Peyer's patch (tissue), 4 donors: ENCODE results near the gene ZNF573. TPM values are rescaled to one million over a fixed set of nuclear protein-coding genes. Genes with fewer than 3 reads are reported as not detected.

Experiments used
- DNase-seq, 3 donors: peaks; one replicate each; pipeline ENCODE4 v3.0.0-alpha.2; 2017 to 2019
- H3K27ac ChIP-seq, 4 donors: fragments of 200-600 bp; sonication (generic); one replicate each; pipeline ENCODE4 v1.5.1; 2016 to 2019
- H3K27me3 ChIP-seq, 2 donors: fragments of 200-600 bp; sonication (generic); one replicate each; pipeline ENCODE4 v1.5.1; 2019
- H3K36me3 ChIP-seq, 3 donors: fragments of 200-600 bp; sonication (generic); one replicate each; pipeline ENCODE4 v1.5.1; 2016 to 2019
- H3K4me1 ChIP-seq, 4 donors: fragments of 200-600 bp; sonication (generic); one replicate each; pipeline ENCODE4 v1.5.1; 2016 to 2019
- H3K4me3 ChIP-seq, 4 donors: fragments of 200-600 bp; sonication (generic); 1 replicate in 3 of 4; 2 replicates in 1 of 4; pipeline ENCODE4 v1.5.1; 2016 to 2019; ENCODE audit warnings: mild to moderate bottlenecking in 1 of 4
- H3K9me3 ChIP-seq, 4 donors: fragments of 200-600 bp; sonication (generic); one replicate each; pipeline ENCODE4 v1.5.1; 2016 to 2019; ENCODE audit warnings: mild to moderate bottlenecking in 1 of 4
- CTCF ChIP-seq, 6 experiments: fragments of 450-650 bp in 4 of 6; fragments of 200-600 bp in 2 of 6; sonication (generic) in 1 of 6; IDR thresholded peaks; one replicate each; pipeline ENCODE4 v1.5.1; 2017 to 2019; ENCODE audit warnings: antibody characterized with exemption in 6 of 6, mild to moderate bottlenecking in 3 of 6, moderate library complexity in 1 of 6
- POLR2A ChIP-seq, 2 donors: fragments of 450-650 bp; IDR thresholded peaks; one replicate each; pipeline ENCODE4 v1.5.1; 2017; ENCODE audit warnings: antibody characterized with exemption in 2 of 2, mild to moderate bottlenecking in 2 of 2, moderate library complexity in 2 of 2
- small RNA-seq, 2 donors: library from RNA; depleted of rRNA; stranded (forward); fragments of <200 nt; gene quantifications; one replicate each; pipeline ENCODE3, GENCODE V24; 2016
- total RNA-seq, 4 donors: library from RNA; depleted of rRNA; stranded (reverse); fragments of >200 nt; gene quantifications; one replicate each; pipeline ENCODE4 v1.1.0, GENCODE V29; 2016

The ZNF573 gene
- total RNA-seq, 4 donors from 2014 or later: 4.6 to 29.7 (median 8.0) TPM

- H3K27me3 ChIP-seq: no peaks in the 10 kb centered on the region
- no peaks in the 10 kb centered on the region for H3K36me3 ChIP-seq
- no peak overlapping the region for H3K4me3 ChIP-seq
Observed at GRCh38 chr19:37692956-37693620, 86.3 kb downstream of the ZNF573 start.

GRCh38 chr19:37691881-37692504 is 87.4 kb downstream of the ZNF573 start:
- Histone ChIP-seq H3K9me3 (peaks cover 0 to 10% (median 4%) of the 10 kb centered on the region in 4 donors), H3K27ac (peak overlapping the region; percentile 48 to 78 (median 68)), H3K4me3 (peak overlapping the region; percentile 41 to 65 (median 53)), H3K36me3 (no peaks in the 10 kb centered on the region), H3K4me1 (no peaks in the 10 kb centered on the region), H3K27me3 (no peaks in the 10 kb centered on the region)
- peak; percentile 75 to 93 (median 85) for DNase-seq
- TF ChIP-seq POLR2A (IDR thresholded peaks at IDR 0.05) (no peak), CTCF (IDR thresholded peaks at IDR 0.05) (no peak)

More at GRCh38 chr19:37692956-37693620, 86.3 kb downstream of the ZNF573 start:
- Histone ChIP-seq H3K27ac (no peak overlapping the region), H3K4me1 (no peaks in the 10 kb centered on the region), H3K9me3 (peaks cover 0 to 16% (median 4%) of the 10 kb centered on the region in 4 donors)
- TF ChIP-seq CTCF (IDR thresholded peaks at IDR 0.05) (no peak), POLR2A (IDR thresholded peaks at IDR 0.05) (no peak)
- DNase-seq: no peak

Small RNA genes within 50 kb of the gene (small RNA-seq; reads per million reads assigned to genes)
- 0 reads per million in 2 donors for gene SELENOKP1

Other genes starting within 250 kb of the ZNF573 start
- 1 to 10 TPM; 1.9 to 4.6 (median 2.7) TPM for gene ZNF571, start 184.8 kb downstream of the ZNF573 start, total RNA-seq
- gene ZNF540, start 184.7 kb downstream of the ZNF573 start, total RNA-seq: 1 to 10 TPM; 1.7 to 3.6 (median 2.8) TPM
- 10 to 100 TPM in 1 of 4 donors, 1 to 10 TPM in 3; 3.3 to 13.1 (median 5.5) TPM for gene ZFP30, start 124.1 kb downstream of the ZNF573 start, total RNA-seq
- 10 to 100 TPM in 1 of 4 donors, 1 to 10 TPM in 3; 1.7 to 12.5 (median 2.2) TPM for gene ZNF607, start 59.8 kb downstream of the ZNF573 start, total RNA-seq
- gene WDR87, start 127.0 kb upstream of the ZNF573 start, total RNA-seq: not detected
- 100 to 1,000 TPM in 3 of 4 donors, 10 to 100 TPM in 1; 63.5 to 304 (median 264) TPM for gene SIPA1L3, start 127.6 kb upstream of the ZNF573 start, total RNA-seq